GM18907 (cell line): Measurements from ENCODE around the gene KRT20.

Experiments used
- ATAC-seq: cut with Tn5 transposase; IDR thresholded peaks from one replicate; pipeline ENCODE4 v1.9.1; 2021; ENCODE audit warnings: mild to moderate bottlenecking, moderate library complexity; ENCODE audit not compliant: unreplicated experiment

Gene KRT20

DNA sequence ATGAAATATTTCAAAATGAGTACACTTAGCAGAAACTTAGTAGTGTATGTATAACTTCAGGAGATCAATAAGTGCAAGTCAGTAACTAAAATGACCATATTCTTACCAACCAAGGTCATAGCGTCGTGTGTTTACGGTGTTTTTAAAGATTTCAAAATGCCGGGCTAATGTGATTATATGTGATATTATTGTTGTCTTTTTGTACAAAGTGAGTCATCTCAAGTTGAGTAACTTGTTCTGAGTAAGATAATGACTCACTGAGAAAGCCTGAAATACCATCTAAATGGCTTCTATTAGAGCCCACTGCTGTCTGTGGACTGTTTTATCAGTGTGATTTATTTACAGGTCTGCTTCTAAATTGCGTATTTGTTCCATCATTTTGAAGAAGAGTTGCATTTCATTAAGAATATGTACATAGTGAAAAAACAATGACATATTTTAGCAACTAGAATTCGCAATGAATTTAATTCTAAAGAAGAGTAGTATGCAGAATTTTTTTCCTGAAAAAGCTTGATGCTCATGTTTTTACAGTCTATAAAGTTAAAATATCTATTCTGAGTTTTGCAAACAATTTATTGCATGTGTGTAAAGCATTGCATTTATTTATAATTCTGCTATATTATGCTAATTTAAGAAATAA lies 30.7 kb downstream of the KRT20 start:
- no peak for ATAC-seq

DNA sequence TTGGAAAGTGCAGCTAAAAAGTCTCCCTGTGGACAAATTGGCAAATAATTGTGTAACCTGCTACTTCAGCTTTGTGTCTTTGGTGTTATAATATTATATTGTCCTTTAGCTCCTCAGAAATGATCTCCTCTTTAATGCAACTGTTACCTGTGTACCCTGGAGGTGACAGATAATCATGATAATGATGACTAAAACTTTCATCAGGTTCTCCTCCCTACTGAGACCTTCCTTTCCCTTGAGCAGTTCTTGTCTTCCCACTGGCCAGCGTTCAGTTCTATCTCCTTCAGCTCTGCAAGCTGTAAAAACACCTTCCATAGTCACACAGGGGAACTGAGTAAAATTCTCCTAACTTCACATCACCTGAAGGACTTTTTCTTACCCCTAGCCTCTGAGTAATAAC lies 32.7 kb downstream of the KRT20 start:
- ATAC-seq: no peak

DNA sequence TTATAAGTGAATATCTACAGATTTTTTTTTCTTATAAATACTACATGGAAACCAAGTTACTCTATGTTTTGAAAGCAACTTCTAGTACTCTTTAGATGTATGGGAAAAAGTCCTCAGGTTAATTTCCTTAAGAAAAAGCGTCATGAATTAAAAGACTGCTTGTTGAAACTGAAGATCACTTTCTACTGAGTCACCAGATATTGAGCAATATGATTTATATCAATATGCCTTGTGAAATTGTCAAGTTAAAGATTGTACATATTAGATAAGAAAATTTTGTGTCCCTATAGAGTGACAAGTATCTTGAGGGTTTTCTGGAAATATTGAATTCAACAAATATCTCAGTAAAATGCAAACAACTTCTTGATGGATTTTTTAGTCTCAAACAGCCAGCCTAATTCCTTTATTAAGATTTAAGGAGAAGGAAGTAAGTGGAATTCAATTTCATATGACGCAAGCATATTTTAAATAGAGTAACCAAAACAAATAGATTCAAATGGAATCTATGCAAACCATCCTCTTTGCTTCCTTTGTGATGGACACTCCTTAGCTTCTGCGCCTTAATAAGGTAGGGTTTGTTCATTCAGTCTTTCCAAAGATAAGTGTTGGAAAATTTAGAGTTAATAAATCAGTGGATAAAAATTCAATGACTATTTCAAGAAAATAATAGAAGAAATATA lies 34.6 kb downstream of the KRT20 start:
- no peak for ATAC-seq

DNA sequence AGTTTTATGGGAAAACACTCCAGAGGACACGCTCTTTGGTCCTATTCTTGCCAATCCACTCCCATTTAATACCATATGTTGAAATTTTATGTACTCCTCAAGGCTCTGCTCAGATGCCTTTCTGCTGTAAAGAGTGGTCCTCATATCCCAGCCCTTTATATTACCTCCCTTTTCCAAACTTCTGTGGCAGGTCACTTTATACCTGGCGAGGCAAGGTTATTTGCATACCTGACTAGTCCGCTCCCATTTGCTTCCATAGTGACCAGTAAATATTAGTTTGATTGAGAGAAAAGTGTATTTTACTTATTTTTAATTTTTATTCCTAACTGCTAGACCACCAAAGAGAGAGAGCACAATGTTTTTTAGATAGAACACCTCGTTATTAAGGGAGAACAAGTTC lies 35.3 kb downstream of the KRT20 start:
- ATAC-seq: no peak

DNA sequence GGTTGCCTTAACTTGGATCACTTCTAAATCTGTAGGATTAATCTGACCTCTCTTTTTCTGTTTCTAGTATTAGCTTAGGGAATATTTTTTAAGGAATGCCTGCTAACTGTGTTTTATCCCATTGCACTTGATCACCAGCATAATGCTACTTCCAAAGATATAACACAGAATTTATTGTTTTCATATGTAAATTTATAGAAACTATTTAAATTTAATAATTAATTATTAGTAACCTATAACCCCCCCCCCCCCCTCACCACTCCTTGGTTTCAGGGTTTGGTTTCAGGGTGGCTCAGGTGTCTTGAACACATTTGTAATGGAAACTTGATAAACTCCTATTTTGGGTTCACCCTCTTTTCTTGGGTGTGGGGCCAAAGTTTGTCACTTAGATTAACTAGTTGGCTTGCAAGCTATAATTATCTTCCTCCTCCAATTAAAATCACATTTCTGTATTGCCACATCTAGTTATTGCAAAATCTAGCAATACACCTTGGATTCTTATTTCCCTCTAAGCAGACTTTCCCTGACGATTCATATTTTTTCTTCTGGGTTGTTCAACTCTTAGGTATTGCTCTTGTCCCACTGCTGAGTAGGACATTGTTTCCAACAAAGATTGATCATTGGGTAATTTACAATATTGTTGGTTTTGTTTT lies 36.3 kb downstream of the KRT20 start:
- ATAC-seq: no peak

GRCh38 chr17:40846515-40847144 lies 38.4 kb downstream of the KRT20 start:
- no peak for ATAC-seq

DNA sequence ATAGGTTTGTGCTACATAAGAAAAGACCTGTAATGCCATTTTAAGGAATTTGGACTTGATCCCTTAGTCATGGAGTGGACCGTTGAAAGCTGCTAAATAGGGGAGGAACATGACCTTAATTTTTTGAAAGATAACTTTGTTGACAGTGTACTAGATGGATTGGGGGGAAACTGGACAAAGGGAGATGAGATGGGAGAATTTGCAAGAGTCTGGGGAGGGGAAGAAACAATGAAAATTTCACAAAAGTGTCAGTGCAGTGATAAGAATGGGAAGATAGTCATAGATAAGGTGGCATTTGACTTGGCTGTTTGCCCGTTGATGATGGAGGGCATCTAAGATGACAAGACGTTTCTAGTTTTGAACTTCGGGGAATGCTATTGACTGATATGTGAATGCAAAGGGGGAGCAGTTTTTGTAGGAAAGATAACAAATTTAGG lies 40.4 kb downstream of the KRT20 start:
- ATAC-seq: no peak

DNA sequence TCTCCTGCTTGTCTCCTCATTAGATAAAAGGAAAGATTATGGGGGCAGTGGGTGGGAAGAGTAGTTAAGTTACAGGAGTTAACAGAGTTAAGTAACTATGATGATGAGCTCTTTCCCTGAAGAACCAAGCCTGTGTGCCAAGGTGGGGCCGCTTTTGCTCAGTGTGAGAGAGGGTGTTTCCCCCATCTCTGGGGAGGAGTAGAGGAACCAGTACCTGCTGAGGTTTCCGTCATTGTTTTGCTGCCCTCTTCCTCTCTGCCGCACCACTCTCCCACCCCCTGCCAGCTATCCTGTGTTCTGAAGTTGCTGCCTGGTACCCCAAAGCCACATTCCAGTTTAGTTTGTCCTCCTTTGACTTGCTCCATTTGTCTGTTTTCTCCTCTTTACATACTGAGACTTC lies 41.8 kb downstream of the KRT20 start:
- no peak for ATAC-seq

DNA sequence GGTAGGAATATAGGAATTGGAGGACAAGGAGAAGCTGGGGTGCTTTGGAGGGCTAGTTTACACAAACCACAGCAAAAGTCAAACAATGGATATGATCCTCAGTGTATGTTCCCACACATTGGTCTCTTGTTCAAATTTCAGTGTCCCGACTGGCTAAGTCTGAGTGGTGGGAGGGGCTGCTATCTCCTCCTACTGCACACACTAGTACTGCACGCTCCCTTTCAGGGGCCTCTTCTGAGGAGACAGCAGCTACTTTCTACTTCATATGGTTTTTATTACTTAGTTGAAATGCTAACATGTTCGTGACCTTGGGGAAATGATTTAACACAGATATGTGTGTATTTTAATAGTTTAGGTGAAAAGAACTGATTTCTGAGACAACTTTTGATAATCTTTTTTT lies 43.8 kb downstream of the KRT20 start:
- no peak for ATAC-seq

- no peak for ATAC-seq
These were observed 45.8 kb downstream of the KRT20 start for GRCh38 chr17:40839194-40839593.

GRCh38 chr17:40836020-40836419 lies 49.0 kb downstream of the KRT20 start:
- ATAC-seq: no peak

- no peak for ATAC-seq
These were observed 51.2 kb downstream of the KRT20 start for GRCh38 chr17:40833882-40834281.

DNA sequence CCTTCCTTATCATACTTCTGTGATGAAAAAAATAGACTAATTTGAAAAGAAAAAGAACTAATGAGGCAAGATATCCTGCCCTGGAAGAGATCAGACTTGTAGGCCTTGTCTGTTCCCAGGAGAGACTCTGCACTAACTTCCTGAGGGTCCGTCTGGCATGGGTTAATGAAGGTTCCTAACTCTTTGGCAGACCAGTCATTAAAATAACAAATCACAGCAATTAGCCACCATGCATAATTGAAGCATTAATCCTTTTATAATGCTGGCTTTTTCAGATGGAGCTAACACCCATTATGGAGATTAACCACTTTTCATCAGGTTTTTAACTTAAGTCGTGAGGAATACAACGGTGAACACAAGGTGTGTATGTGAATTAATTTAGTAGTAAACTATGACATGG lies 52.2 kb downstream of the KRT20 start:
- no peak for ATAC-seq

DNA sequence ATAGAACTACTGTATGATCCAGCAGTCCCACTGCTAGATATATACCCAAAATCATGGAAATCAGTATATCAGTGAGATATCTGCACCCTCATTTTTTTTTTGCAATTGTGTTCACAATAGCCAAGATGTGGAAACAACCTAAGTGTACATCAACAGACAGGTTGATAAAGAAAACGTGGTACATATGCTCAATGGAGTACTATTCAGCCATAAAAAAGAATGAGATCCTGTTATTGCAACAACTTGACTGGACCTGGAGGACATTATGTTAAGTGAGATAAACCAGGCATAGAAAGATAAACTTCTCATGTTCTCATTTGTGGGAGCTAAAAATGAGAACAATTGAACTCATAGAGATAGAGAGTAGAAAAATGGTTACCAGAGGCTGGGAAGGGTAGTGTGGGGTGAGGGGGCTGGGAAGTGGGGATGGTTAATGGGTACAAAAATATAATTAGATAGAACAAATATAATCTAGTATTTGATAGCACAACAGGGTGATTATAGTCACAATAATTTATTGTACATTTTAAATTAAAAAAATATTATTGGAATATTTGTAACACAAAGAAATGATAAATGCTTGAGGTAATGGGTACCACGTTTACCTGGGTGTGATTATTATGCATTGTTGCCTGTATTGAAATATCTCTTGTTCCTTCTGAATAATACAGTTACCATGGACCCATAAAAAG lies 54.8 kb downstream of the KRT20 start:
- ATAC-seq: no peak

- no peak for ATAC-seq
These were observed 56.5 kb downstream of the KRT20 start for GRCh38 chr17:40828454-40829044.

DNA sequence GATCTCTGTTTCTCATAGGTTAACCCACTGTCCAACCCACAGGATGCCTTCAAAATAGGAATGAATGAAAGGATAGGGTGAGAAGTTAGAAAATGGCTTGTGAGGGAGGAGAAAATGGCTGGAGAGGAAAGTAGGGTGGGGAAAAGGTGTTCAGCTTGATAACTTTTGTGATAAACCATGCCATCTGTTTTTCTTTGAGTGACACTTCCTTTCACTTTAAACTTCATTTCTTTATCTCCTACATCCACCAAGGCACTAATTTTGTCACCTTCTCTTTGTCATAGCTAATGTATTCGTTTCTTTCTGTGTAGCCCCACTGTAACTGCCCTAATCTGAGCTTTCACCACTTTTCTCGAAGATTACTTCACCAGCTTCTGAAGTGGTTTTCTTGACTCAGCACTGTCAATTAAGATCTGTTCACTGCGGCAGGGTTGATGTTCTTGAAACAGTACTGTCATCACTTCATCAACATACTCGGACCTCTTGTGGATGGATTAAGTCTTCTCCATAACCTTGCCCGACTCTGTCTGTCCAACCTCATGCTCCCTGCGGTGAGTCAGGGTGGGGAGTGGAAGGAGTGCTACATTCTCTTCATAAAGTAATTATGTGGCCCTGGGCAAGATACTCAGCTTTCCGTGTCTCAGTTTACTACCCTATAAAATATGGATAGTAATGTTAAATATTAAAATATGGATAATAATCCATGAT lies 57.1 kb downstream of the KRT20 start:
- no peak for ATAC-seq
